Stimulated activated CD4-positive, alpha-beta T cell treated with anti-CD3 and anti-CD28 coated beads, Interleukin-15, amount 100 ng/mL, for 48 hours (primary cell): ENCODE results near the gene PDZD8.
"Not testable (repeated sequence)": the region's sequence is repeated elsewhere in the genome, so short reads cannot be mapped to it uniquely, and the experiment has no call there.

Experiments used
- DNase-seq, 2 donors: peaks; one replicate each; pipeline ENCODE4 v3.0.0-alpha.2; 2020; ENCODE audit warnings: low read depth in 2 of 2

PDZD8 gene

GRCh38 chr10:117254774-117255735 lies 120.2 kb downstream of the PDZD8 start:
- DNase-seq, result no peak

GRCh38 chr10:117254338-117254737 lies 120.9 kb downstream of the PDZD8 start:
- DNase-seq, result no peak

GRCh38 chr10:117253908-117254307 lies 121.3 kb downstream of the PDZD8 start:
- DNase-seq, result no peak

GRCh38 chr10:117250411-117250810 lies 124.8 kb downstream of the PDZD8 start:
- no peak for DNase-seq

GRCh38 chr10:117249493-117250093 lies 125.6 kb downstream of the PDZD8 start:
- no peak for DNase-seq

- DNase-seq, result no peak
Measured at GRCh38 chr10:117248750-117249465, 126.3 kb downstream of the PDZD8 start.

- no peak for DNase-seq
Measured at GRCh38 chr10:117246997-117247671, 128.1 kb downstream of the PDZD8 start.

GRCh38 chr10:117242463-117242832 lies 132.8 kb downstream of the PDZD8 start:
- DNase-seq, result no peak

GRCh38 chr10:117241541-117242462 lies 133.4 kb downstream of the PDZD8 start:
- no peak for DNase-seq

GRCh38 chr10:117240621-117241529 lies 134.4 kb downstream of the PDZD8 start, which contains the start of gene SLC18A2:
TSS of gene SLC18A2 (plus strand) at chr10:117241114. CDS start at chr10:117241694, 580 bp downstream.
- no peak for DNase-seq

GRCh38 chr10:117239721-117240620 lies 135.3 kb downstream of the PDZD8 start:
- DNase-seq, result no peak

GRCh38 chr10:117239051-117239450 lies 136.2 kb downstream of the PDZD8 start:
- DNase-seq, result no peak

- DNase-seq, result no peak
Measured at GRCh38 chr10:117237401-117237991, 137.7 kb downstream of the PDZD8 start.

GRCh38 chr10:117230107-117230506 lies 145.1 kb downstream of the PDZD8 start:
- not testable (repeated sequence) for DNase-seq

GRCh38 chr10:117228210-117228609 lies 147.0 kb downstream of the PDZD8 start:
- DNase-seq, result no peak
